NCI-H226 (cell line): ENCODE measurements around the gene OTOG.

Source experiments
- DNase-seq: peaks from one replicate; pipeline ENCODE4 v3.0.0-alpha.2; 2015

Gene OTOG

DNA sequence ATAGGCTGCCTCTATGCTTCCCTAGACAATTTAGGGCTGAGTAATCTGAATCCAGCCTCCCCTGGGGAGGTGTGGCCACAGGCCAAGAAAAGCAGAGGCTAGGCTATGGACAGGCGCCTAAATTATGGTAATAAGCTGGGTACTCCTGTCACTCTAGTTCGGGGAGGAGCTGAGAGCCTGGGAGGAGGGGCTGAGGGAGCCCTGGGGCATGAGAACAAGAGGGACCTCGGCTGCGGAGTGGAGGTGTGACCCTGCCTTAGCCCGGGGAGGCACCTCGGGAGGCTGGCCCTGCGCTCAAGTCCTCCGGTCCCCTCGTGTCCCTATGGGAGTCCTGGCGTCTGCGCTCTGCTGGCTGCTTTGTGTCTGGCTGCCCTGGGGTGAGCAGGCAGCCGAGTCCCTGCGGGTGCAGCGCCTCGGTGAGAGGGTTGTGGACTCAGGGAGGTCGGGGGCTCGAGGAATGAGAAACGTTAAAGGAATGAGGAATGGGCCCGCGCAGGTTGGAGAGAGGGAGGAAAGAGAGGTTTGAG lies at the start of gene OTOG:
OTOG (plus strand) TSS at position 209 of the 527 bp plus-strand sequence; CDS start at position 323, 114 bp downstream.
- DNase-seq: no peak

DNA sequence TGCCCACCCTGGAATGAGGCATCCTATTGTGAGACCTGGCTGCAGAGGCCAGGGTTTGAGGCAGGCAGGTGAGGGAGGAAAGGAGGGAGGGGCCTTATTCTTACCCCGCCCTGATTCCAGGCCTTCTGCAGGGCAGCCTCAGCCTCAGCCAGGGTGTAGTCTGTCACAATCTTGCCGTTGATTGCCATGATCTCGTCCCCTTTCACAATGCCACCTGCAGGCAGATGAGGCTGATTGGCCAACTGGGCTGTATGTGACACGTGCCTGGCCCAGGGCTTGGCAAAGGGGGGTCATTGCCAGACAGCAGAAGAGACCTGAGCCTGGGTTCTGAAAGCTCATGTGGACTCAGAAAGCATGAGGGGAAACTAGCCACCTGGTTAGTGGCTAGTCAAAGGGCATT lies 49.0 kb upstream of the OTOG start:
- DNase-seq: no peak

GRCh38 chr11:17498475-17498874 lies 48.6 kb upstream of the OTOG start:
- no peak for DNase-seq

DNA sequence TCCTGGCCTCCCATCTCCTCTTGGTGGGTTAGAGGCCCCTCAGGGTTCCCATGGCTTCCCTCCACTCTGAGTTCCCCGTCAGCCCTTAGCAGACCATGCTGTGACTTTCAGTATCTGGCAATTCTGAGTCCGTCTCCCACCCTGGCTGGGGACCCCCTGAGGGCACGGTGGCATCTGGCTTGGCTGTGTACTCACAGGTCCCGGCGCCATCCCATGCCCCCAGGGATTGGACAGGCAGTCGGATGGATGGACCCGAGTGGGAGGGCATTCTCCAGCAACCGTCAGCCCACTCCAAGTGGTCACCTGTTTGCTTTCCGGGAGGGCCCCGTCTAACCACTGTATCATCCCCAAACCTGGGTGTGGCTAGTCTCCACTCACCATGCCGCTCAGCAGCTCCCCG lies 46.4 kb upstream of the OTOG start:
- no peak for DNase-seq

- DNase-seq: no peak
Measured at GRCh38 chr11:17502630-17503029, 44.4 kb upstream of the OTOG start.

DNA sequence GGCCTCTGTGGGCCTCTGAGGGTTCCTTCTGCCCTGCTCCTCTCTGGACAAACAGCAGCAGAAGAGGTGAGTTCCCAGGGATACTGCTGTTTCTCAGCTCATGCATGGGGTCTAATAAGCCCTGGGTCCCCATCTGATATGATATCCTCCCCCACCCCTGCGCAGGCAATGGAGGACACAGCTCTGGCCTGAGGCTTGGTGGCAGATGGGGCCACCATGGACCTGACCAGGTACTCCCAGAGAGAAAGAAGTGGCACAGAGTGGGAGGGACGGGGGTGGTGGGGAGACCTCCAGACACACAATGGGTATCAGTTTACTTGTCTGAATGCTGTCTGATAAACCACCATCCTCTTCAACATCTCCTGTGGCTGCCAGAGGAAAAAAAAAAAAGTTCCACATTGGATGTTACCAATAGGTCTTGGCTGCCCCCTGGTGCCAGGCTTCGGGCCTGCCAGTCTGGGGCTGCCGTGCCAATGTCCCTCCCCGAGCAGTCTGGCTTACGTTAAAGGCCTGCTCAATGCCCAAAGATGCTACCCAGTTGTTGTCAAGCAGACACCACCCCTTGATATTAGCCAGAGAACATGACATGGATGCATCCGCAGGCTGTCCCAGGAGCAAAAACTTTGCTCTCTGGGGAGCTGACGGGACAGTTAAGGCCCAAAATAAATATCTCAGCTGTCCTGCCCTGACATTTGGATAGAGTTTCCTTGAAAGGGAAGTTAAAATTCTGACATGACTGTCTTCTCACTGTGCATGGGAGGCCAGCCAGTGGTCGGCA lies 42.5 kb upstream of the OTOG start:
- peak; percentile 47 for DNase-seq

DNA sequence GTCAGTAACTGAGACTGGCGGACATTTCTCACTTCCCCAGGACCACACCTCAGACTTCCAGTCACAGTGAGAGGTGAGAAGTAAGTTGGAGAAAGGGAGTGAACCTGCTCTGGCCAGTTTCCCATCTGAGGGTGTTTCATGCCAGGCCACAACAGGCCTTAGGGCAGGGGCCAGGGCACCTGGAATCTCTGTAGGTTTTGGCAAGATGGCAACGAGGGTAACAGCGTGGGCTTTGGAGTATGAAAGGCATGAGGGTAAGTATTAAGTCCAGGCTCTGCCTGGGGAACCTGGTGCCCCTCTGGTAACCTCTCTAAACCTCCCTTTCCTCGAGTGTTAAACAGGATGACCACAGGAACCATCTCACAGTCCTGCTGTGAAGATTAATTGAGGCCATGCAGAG lies 41.9 kb upstream of the OTOG start:
- no peak for DNase-seq

DNA sequence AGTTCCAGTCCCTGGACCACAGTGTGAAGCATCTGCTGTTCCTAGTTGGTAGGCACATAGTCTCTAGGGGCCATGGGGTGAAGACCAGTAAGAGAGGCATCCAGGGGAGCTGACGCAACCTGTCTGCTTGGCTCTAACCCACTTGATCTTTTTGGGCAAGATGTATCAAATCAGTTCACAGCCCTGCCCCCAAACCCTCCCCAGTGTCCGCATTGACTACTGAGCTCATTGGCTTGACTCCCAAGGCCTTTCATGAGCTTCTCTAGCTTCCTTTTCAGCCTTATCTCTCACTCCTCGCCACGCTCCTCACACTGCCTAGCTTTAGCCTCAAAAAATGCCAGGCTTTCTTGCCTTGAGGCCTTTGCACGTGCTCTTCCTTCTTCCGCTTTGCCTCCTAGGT lies 40.7 kb upstream of the OTOG start:
- DNase-seq: no peak

DNA sequence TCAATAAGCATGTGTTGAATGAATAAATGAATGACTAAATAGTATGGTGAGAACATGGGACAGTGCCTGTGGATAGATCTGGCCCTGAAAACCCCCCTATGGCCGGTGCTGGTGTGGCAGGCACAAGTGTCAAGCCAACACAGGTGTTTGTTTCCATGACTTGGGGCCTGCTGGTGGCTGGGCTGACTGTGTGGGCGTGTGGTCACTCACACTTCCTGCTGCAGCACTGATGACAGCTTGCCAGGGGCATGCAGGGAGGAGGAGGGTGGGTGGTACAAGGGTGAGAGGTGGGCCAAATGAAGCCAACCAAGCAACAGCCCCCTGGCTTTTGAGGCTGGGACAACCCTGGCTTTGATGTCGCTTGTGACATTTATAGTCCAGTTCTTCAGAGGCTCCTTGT lies 40.1 kb upstream of the OTOG start:
- no peak for DNase-seq

DNA sequence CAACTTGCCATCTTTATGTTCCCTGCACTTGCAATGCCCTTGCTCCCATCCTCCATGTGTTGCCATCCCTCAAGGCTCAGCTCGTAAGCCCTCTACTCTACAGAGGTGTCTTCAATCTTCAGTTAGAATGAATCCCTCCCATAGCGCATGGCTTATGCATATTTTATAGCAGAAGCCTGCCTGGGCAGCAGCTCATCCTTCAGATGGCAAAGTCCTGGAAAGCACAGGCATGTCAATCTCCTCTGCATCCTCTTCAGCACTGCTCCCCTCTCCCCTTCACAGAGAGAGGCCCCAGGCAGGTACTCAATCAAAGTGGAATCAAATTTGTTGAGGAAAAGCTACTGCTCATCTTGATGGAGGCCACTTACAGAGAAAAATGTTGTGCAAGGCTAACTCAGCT lies 39.3 kb upstream of the OTOG start:
- DNase-seq: no peak

- peak; percentile 29 for DNase-seq
Measured at GRCh38 chr11:17508306-17508705, 38.8 kb upstream of the OTOG start.

DNA sequence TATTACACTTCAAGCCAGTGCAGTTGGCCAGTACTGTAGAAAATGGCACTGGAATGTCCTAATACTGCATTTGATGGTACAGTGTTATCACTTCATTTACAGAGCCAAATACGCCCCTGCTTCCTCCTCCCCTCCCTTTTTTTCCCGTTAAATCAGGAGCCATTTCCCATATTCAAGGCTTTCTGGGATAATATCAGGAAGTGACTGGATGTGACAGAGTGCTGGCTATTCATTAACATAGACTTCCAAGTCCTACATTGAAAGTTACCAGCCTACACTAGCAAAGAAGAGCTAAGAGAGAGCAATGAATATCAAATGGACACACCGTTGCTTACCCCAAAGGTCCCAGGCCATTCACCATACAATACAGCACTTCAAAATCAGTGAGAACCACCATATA lies 38.3 kb upstream of the OTOG start:
- DNase-seq: no peak

- no peak for DNase-seq
Measured at GRCh38 chr11:17510507-17511206, 36.4 kb upstream of the OTOG start.

DNA sequence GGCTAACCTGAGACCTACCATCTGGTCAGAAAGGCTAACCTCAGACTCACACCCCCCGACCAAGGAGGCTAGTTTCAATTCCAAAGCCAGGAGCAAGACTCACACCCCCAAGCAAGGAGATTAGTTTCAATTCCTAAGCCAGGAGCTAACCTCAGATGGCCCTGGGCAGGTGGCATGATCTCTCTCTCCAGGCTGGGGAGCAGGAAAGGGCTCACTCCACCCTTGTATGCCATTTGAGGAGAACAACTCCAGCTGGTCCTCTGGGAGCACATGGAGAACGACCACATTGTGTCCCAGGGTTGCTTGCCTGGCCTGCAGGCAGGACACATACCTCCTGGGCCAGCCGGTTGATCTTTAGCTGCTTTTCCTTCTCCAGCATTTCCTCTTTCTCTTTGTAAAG lies 35.5 kb upstream of the OTOG start:
- DNase-seq: no peak

GRCh38 chr11:17512101-17512500 lies 35.0 kb upstream of the OTOG start:
- no peak for DNase-seq

DNA sequence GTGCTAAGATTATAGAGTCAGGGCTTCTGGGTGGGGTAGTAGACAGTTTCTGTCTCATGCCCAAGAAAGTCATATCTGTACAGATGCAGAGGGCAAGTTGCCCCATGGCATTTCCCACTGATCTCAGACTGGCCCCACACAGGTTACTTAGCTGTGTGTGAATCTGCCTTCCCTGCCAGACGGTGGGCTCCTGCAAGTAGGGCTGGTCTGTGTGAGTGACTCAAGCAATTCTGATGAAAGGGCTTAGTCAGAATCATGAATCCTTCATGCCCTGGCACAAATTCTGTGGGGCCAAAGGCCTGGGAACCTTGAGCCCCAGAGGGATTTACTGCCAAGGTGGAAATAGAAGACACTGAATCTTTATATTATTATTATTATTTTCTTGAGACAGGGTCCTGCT lies 33.2 kb upstream of the OTOG start:
- peak; percentile 13 for DNase-seq

- DNase-seq: no peak
Measured at GRCh38 chr11:17514476-17514875, 32.6 kb upstream of the OTOG start.

DNA sequence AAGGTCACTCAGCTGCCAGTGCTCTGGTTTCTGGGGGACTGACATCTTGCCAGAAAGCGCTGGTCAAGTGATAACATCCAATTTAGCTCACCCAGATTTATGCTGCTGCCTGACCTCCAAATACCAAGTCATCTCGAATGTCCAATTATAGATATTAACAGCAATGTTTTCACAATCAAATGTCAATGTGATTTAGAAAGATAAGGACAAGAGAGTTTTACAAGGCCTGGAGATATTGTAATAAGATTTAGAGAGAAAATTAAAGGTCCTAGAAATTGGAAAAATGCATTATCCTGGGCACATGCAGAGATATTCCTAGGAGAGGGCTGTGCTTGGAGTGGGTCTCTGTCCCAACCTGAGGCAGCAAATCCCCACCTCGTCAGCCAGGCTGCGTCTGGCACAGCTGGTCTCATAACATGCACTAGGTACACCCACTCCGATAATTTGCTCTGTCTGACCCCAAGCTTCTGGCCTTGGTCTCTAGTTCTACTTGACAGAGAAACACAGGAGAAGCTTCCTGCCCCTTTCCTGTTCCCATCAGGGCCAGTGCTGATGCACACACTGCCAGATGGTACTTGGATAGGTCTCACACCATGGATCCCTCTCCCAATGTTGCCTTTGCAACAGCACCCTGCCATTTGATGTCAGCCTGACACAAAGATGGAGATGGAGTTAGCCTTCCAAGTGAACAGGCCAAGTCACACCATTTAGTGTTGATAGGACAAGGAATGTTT lies 31.4 kb upstream of the OTOG start:
- no peak for DNase-seq

DNA sequence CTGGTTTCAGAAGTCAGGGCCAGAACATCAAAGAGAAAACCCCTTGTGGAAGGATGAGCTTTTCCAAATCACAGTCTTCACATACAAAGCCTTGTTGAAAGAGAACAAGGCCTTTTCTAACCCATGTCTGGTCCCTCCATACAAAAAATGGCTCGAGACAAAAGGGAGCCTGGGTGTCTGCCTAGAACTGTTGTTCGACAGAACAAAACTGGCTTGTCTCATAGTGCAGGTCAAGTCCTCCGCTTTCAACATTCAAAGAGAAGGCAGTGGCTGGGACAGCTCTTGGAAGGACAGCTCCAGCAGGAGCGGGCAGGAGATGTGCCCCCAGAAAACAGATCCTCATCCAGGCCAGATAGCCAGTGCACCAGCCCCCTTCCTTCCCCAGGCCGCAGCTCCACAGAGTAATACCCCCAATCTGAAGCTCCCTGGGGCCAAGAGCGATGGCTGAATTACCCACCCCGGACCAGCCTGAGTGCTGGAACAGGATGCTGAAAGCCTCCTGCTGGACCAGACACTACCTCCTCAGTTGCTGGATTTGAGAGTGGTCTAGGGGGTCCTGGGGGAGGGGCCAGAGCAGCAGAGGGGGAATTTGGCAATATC lies 30.4 kb upstream of the OTOG start:
- no peak for DNase-seq

DNA sequence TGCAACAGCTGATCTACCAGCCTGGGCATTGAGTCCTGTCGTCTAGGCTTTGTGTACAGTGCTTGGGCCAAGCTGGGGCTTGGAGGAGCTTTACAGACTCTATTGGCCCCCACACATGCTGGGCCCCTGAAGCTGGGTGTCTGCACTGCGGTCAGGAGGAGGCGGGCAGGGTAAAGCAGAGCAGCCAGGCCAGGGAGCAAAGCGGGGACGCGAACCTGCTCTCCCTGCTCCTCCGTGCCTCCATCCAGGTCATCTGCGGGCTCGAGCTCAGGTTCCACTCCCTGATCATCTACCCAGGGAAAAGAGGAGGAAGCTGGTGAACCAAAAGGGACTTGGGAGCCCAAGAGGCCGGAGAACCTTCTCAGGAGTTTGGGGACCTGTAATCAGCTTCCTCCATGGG lies 29.9 kb upstream of the OTOG start:
- no peak for DNase-seq

GRCh38 chr11:17518366-17518765 lies 28.7 kb upstream of the OTOG start:
- DNase-seq: no peak

DNA sequence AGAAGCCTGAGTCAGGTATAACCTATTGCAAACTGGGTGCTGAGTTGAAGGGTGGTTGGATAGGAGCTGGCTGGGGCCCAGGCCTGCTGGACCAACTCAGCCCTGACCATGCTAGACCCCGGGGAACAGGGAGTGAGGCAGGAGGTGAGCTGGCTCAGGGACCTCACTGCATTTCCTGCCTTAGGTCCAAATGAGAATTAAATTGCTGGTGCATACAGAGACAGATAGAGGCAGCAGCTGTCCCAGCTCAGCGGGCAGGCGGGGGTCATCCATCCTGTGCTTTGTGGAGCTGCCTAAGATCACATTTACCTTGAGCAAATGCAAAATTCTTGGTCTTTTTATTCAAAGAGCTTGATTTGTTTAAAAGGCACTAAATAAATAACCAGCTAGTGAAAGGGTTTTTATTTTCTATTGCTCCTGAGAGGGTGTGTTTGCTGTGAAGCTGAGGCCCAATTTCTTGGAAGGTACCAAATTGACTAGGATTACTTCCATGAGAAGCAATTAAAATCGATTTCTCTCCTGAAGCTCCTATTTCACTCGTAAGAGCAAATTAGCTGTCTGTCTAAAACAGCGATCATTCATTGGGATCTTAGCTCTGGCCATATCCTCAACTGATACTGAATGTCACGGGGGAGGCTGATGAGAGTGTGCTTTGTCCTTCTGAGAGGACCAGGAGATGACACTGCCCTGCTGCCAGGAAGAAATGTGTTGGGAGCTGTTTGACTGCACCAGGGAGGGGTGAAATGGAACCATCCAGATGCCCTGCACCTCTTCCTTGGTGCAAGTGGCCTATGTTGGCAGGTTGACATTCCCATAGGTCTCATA lies 27.8 kb upstream of the OTOG start:
- DNase-seq: no peak
